ENCODE measurements around the gene RFNG. TPM values are rescaled to one million over a fixed set of nuclear protein-coding genes. Genes with fewer than 3 reads are reported as not detected.

Gene RFNG
- total and polyA plus RNA-seq, 2 of the 13 experiments (the other 11 are each of a cell fraction or from before 2014, with no cell fraction given): 61.4 to 64.0 TPM

DNA sequence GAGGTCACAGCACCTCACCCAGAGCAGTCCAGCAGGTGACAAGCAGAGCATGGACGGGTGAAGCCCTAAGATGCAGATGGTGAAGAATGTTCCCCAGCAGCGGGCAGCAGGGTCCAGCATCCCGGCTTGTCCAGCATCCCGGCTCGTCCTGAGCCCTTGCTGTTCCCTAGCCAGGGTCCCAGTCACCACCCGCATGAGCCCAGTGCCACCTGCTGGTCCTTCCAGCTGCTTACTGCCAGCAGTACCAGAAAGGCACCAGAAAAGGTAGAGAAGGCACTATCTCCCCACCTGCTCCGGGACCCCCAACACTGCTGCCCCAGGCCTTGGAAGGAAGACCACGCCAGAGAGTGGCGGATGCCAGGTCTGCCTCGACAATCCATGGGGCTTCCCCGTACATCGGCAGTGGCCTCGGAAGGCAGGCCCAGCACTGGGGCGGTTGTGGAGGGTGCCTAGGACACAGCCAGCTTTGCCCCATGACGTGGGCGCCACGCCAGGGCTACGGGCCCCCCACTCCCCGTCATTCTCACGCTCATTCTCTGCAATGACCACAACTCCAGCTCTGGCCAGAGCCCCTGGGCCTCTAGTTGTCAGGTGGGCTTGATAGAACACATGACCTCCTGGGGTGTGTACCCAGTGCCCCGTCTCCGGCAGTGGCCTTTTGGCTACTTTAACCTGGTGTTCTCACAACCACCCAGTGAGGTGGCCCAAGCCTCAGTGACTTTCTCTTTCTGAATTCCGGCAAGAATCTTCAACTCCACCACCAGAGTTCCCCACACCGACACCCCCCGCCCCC is 30.3 kb downstream of the RFNG start (continued):
- TF ChIP-seq, protein P1, sequence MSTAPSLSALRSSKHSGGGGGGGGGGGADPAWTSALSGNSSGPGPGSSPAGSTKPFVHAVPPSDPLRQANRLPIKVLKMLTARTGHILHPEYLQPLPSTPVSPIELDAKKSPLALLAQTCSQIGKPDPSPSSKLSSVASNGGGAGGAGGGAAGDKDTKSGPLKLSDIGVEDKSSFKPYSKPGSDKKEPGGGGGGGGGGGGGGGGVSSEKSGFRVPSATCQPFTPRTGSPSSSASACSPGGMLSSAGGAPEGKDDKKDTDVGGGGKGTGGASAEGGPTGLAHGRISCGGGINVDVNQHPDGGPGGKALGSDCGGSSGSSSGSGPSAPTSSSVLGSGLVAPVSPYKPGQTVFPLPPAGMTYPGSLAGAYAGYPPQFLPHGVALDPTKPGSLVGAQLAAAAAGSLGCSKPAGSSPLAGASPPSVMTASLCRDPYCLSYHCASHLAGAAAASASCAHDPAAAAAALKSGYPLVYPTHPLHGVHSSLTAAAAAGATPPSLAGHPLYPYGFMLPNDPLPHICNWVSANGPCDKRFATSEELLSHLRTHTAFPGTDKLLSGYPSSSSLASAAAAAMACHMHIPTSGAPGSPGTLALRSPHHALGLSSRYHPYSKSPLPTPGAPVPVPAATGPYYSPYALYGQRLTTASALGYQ (CRISPR knock-in tag; IDR thresholded peaks at IDR 0.05): peak; percentile 9; the same call in 1 of the 2 replicates
- TF ChIP-seq, protein P2, sequence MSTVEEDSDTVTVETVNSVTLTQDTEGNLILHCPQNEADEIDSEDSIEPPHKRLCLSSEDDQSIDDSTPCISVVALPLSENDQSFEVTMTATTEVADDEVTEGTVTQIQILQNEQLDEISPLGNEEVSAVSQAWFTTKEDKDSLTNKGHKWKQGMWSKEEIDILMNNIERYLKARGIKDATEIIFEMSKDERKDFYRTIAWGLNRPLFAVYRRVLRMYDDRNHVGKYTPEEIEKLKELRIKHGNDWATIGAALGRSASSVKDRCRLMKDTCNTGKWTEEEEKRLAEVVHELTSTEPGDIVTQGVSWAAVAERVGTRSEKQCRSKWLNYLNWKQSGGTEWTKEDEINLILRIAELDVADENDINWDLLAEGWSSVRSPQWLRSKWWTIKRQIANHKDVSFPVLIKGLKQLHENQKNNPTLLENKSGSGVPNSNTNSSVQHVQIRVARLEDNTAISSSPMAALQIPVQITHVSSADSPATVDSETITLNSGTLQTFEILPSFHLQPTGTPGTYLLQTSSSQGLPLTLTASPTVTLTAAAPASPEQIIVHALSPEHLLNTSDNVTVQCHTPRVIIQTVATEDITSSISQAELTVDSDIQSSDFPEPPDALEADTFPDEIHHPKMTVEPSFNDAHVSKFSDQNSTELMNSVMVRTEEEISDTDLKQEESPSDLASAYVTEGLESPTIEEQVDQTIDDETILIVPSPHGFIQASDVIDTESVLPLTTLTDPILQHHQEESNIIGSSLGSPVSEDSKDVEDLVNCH (CRISPR knock-in tag; IDR thresholded peaks at IDR 0.05): no peak
- TF ChIP-seq ZNF430 (CRISPR knock-in tag; IDR thresholded peaks at IDR 0.05): peak; percentile 91; the same call in 1 of the 2 replicates
- TF ChIP-seq, protein P3, sequence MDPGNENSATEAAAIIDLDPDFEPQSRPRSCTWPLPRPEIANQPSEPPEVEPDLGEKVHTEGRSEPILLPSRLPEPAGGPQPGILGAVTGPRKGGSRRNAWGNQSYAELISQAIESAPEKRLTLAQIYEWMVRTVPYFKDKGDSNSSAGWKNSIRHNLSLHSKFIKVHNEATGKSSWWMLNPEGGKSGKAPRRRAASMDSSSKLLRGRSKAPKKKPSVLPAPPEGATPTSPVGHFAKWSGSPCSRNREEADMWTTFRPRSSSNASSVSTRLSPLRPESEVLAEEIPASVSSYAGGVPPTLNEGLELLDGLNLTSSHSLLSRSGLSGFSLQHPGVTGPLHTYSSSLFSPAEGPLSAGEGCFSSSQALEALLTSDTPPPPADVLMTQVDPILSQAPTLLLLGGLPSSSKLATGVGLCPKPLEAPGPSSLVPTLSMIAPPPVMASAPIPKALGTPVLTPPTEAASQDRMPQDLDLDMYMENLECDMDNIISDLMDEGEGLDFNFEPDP (CRISPR knock-in tag; conservative IDR thresholded peaks at IDR 0.05): no peak
- TF ChIP-seq, protein P4, sequence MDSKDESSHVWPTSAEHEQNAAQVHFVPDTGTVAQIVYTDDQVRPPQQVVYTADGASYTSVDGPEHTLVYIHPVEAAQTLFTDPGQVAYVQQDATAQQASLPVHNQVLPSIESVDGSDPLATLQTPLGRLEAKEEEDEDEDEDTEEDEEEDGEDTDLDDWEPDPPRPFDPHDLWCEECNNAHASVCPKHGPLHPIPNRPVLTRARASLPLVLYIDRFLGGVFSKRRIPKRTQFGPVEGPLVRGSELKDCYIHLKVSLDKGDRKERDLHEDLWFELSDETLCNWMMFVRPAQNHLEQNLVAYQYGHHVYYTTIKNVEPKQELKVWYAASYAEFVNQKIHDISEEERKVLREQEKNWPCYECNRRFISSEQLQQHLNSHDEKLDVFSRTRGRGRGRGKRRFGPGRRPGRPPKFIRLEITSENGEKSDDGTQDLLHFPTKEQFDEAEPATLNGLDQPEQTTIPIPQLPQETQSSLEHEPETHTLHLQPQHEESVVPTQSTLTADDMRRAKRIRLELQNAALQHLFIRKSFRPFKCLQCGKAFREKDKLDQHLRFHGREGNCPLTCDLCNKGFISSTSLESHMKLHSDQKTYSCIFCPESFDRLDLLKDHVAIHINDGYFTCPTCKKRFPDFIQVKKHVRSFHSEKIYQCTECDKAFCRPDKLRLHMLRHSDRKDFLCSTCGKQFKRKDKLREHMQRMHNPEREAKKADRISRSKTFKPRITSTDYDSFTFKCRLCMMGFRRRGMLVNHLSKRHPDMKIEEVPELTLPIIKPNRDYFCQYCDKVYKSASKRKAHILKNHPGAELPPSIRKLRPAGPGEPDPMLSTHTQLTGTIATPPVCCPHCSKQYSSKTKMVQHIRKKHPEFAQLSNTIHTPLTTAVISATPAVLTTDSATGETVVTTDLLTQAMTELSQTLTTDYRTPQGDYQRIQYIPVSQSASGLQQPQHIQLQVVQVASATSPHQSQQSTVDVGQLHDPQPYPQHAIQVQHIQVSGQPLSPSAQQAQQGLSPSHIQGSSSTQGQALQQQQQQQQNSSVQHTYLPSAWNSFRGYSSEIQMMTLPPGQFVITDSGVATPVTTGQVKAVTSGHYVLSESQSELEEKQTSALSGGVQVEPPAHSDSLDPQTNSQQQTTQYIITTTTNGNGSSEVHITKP (CRISPR knock-in tag; IDR thresholded peaks at IDR 0.05; ENCODE audit: low read depth): 0 out of 2 replicates have a peak, but pooled peaks have one; percentile 35
- TF ChIP-seq HNF4G (IDR thresholded peaks at IDR 0.05; ENCODE audit: borderline replicate concordance, low read depth, low read length): no peak
- TF ChIP-seq HNF4G (CRISPR knock-in tag; IDR thresholded peaks at IDR 0.05; ENCODE audit: borderline replicate concordance, low read depth): no peak; the same call in 1 of the 2 replicates
- TF ChIP-seq, protein P5, sequence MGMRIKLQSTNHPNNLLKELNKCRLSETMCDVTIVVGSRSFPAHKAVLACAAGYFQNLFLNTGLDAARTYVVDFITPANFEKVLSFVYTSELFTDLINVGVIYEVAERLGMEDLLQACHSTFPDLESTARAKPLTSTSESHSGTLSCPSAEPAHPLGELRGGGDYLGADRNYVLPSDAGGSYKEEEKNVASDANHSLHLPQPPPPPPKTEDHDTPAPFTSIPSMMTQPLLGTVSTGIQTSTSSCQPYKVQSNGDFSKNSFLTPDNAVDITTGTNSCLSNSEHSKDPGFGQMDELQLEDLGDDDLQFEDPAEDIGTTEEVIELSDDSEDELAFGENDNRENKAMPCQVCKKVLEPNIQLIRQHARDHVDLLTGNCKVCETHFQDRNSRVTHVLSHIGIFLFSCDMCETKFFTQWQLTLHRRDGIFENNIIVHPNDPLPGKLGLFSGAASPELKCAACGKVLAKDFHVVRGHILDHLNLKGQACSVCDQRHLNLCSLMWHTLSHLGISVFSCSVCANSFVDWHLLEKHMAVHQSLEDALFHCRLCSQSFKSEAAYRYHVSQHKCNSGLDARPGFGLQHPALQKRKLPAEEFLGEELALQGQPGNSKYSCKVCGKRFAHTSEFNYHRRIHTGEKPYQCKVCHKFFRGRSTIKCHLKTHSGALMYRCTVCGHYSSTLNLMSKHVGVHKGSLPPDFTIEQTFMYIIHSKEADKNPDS (CRISPR knock-in tag; IDR thresholded peaks at IDR 0.05): no peak
- TF ChIP-seq, protein P6, sequence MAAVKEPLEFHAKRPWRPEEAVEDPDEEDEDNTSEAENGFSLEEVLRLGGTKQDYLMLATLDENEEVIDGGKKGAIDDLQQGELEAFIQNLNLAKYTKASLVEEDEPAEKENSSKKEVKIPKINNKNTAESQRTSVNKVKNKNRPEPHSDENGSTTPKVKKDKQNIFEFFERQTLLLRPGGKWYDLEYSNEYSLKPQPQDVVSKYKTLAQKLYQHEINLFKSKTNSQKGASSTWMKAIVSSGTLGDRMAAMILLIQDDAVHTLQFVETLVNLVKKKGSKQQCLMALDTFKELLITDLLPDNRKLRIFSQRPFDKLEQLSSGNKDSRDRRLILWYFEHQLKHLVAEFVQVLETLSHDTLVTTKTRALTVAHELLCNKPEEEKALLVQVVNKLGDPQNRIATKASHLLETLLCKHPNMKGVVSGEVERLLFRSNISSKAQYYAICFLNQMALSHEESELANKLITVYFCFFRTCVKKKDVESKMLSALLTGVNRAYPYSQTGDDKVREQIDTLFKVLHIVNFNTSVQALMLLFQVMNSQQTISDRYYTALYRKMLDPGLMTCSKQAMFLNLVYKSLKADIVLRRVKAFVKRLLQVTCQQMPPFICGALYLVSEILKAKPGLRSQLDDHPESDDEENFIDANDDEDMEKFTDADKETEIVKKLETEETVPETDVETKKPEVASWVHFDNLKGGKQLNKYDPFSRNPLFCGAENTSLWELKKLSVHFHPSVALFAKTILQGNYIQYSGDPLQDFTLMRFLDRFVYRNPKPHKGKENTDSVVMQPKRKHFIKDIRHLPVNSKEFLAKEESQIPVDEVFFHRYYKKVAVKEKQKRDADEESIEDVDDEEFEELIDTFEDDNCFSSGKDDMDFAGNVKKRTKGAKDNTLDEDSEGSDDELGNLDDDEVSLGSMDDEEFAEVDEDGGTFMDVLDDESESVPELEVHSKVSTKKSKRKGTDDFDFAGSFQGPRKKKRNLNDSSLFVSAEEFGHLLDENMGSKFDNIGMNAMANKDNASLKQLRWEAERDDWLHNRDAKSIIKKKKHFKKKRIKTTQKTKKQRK (IDR thresholded peaks at IDR 0.05; ENCODE audit: low read length): no peak
- no peak for TF ChIP-seq POGZ (CRISPR knock-in tag; IDR thresholded peaks at IDR 0.05)
- TF ChIP-seq, protein P7, sequence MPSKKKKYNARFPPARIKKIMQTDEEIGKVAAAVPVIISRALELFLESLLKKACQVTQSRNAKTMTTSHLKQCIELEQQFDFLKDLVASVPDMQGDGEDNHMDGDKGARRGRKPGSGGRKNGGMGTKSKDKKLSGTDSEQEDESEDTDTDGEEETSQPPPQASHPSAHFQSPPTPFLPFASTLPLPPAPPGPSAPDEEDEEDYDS (CRISPR knock-in tag; IDR thresholded peaks at IDR 0.05): peak; percentile 21; the same call in 1 of the 2 replicates
